Activated T-cell treated with anti-CD3 and anti-CD28 coated beads for 24 hours (primary cell): ENCODE results near the gene ASIP.
"Not testable (repeated sequence)": the region's sequence is repeated elsewhere in the genome, so short reads cannot be mapped to it uniquely, and the experiment has no call there.

ENCODE experiments used
- DNase-seq: peaks from one replicate; pipeline ENCODE4 v3.0.0-alpha.2; 2020; ENCODE audit warnings: low read depth

ASIP gene

DNA sequence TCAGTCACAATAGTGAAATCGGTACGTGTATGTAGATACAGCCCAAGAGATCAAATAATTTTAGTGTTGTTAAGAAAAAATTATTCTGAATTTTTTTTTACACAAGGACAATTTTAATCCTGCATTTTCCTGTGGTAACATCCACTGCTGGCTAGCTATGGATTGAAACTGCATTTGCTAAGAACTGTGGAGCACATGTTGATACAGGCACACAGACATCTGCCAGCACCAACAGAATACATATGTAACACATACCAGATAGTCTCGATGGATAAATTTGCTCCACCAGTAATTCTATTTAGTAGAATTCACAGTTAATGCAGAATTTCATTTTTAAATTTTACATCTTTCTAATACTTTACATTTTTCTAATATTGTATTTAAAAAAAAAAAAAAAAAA, 2.2 kb downstream of the ASIP start:
- no peak for DNase-seq

GRCh38 chr20:34246126-34246626, 5.0 kb downstream of the ASIP start:
- DNase-seq: no peak

DNA sequence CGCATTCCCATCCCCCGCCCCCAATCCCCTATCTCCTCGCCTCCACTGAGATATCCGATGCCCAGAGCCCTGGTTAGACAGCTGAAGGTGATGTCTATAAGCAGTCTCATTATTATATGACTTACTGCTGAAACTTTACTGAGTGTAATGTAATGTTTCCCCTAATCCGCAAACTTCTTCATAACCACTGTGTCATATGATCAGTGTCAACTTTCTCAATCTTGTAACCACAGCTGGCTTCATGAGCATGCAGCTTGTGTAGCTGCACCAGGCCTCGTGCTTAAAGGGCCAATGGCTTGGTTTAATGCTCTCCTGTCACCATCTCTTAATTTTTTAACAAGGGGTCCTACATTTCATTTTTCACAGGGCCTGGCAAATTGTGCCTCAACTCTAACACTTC, 8.1 kb downstream of the ASIP start:
- DNase-seq: no peak

GRCh38 chr20:34250005-34250404, 8.8 kb downstream of the ASIP start:
- no peak for DNase-seq

DNA sequence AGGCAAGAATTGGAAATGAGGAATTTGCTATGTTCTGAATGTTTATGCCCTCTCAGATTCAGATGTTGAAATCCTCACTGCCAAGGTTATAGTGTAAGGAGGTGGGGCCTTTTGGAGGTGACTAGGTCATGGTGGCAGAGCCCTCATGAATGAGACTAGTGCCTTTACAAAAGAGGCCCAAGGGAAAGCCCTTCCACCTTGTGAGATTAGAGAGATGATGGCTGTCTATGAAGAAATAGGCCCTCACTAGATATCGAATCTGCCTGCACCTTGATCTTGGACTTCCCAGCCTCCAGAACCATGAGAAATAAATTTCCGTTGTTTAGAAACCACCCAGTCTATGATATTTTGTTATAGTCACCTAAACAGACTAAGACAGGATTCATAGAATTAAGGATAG, 10.4 kb downstream of the ASIP start:
- DNase-seq: no peak

- not testable (repeated sequence) for DNase-seq
Observed at GRCh38 chr20:34252431-34253086, 11.3 kb downstream of the ASIP start.

GRCh38 chr20:34254979-34255378, 13.8 kb downstream of the ASIP start:
- no peak for DNase-seq

- DNase-seq: no peak
Observed at GRCh38 chr20:34256629-34257124, 15.5 kb downstream of the ASIP start.

DNA sequence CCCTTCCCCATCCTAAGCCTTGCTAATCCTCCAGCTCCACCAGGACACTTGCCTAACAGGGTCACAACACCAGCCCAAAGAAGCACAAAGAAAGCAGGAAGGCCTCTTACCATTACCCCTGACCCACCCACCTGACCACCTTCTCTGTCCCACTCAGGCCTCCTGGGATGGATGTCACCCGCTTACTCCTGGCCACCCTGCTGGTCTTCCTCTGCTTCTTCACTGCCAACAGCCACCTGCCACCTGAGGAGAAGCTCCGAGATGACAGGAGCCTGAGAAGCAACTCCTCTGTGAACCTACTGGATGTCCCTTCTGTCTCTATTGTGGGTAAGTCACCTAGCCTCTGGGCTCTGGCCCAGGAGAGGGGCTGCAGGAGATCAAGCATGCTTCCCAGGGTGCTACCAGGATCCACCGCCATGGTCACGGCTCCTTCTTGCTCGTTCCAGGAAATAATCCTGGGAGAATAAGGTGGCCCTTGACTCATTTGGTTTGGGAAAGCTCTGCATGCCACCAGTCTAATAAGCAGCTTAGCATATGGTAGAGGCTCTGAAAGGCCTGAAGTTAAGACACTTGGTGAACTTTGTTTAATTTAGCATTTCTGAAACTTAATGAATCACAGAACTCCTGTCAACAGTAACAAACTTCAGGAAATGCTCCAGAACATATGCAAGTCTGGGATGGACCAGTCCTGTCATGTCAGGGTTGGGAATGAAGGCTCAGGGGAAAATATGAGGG, 19.2 kb downstream of the ASIP start:
- DNase-seq: no peak

- DNase-seq: no peak
Observed at GRCh38 chr20:34262488-34263288, 21.5 kb downstream of the ASIP start.

GRCh38 chr20:34263468-34263867, 22.2 kb downstream of the ASIP start:
- DNase-seq: not testable (repeated sequence)

DNA sequence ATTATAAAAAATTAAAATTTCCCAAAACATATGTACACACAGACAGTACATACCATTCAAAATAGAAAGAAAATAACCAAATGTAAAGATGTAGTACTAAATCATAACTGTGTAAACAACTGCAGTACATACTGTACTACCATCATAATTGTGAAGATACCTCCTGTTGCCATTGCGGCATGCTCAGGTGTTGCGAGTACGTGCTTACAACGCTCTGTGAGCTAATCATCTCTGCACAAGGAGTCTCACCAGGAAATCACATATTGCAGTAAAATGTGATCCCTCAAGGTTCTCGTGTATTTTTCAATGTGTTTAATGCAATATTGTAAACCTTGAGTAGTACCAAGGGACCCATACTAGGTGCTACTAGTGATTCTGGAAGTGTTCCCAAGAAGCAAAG, 22.9 kb downstream of the ASIP start:
- no peak for DNase-seq

- no peak for DNase-seq
Observed at GRCh38 chr20:34268145-34268544, 26.9 kb downstream of the ASIP start.

- DNase-seq: no peak
Observed at GRCh38 chr20:34268851-34269636, 27.8 kb downstream of the ASIP start.

DNA sequence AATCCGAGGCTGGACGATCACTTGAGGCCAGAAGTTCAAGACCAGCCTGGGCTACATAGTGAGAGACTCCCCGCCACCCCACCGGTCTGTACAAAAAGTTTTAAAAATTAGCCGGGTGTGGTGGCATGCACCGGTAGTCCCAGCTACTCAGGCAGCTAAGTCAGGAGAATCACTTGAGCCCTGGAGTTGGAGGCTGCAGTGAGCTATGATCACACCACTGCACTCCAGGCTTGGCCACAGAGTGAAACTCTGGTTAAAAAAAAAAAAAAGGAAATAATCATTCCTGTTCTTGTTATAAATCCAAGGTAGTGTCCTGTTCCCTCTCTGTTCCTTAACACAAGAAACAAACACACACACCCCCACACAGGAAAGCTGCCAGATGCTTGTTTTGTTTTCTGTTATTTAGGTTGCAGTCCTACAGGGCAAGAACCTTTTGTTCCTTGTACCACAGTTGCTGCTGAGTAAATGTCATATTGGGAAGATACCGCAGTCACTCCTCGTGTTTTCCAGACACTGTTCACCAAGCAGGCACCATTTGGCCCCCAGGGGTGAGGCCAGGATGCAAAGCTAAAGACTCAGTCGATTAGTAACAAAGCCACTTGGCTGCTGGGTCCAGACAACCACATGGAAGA, 28.9 kb downstream of the ASIP start:
- no peak for DNase-seq

DNA sequence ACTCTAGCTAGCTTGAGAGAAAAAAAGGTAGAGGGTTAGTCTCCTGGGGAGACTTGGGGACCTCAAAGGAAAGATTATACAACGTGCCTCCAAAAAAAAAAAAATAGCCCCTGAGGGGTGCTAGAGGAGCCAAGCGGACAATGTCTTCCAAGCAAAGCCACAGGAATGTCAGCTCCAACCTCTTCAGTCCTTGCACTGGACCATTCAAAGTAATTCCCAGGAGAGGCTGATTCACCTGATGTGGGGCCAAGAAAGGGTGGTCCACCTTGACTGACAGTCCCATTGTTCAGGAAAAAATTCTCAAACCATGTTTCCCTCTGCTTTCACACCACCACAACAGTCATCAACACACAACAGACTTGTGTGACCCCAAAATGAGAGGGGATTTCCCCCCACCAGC, 30.7 kb downstream of the ASIP start:
- DNase-seq: no peak

DNA sequence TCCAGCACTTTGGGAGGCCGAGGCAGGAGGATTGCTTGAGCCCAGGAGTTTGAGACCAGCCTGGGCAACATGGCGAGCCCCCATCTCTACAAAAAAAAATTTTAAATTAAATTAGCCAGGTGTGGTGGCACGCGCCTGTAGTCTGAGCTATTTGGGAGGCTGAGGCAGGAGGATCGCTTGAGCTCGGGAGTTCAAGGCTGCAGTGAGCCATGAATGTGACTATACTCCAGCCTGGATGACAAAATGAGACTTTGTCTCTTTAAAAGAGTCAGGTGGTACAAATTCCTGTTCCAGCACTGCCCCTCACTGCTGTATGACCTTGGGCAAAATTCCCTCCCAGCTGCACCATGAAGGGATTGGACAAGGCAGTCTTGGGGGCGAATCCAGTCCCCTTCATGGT, 33.5 kb downstream of the ASIP start:
- DNase-seq: no peak

DNA sequence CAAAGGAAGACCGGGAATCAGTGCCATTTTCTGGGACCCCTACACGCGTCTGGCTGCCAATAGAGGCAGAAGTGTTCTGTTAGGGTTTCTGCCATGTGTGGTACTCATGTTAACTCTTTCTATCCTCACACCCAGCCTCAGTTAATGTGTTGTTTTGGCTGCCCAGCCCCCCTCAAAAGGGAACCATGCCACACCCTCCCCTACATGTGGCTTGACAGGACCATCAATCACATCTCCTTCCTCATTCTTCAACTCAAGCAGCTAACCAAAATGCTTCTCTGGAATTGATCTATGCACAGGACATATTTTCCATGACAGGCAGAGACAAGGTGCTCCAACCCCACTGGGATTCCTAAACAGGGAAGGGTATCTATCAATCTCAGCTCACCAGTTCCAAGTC, 40.0 kb downstream of the ASIP start:
- no peak for DNase-seq

DNA sequence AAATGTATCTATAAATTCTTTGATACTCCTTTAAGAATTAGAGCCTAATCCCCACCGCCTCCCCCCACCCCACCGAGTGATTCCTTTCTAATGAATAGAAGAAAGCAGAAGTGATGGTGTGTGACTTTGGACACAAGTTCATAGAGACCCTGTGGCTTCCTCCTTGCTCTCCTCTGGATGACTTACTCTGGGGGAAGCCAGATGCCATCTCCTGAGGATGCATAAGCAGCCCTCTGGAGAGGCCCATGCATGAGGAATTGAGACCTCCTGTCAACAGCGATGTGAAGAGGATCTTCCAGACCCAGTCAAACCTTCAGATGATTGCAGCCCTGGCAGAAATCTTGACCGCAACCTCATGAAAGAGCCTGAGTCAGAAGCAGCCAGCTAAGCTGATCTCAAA, 40.8 kb downstream of the ASIP start:
- DNase-seq: no peak

- DNase-seq: no peak
Observed at GRCh38 chr20:34283844-34284243, 42.6 kb downstream of the ASIP start.

DNA sequence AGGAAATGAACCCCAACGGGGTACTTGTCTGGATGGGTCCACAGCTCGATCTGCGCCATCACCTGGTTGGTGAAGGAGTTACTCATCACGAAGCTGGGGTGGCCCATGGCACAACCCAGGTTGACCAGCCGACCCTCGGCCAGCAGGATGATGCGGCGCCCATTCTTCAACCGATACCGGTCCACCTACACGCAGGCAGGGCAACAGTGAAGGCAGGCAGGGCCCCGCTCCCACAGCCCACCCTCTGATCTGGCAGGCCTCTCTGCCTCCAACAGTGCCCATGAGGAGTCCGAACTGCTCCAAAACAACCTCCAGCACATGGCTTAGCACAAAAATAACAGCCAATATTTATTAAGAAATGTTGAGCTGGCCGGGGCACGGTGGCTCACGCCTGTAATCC, 44.2 kb downstream of the ASIP start:
- DNase-seq: no peak
